T follicular helper cell (primary cell): ENCODE measurements around the gene TCP10L.
"Not testable (repeated sequence)": the region's sequence is repeated elsewhere in the genome, so short reads cannot be mapped to it uniquely, and the experiment has no call there.

ENCODE experiments used
- DNase-seq: peaks from one replicate; pipeline ENCODE4 v3.0.0-alpha.2; 2020; ENCODE audit warnings: low read depth

TCP10L gene

GRCh38 chr21:32554832-32555638 is 30.3 kb downstream of the TCP10L start:
- DNase-seq: no peak

- DNase-seq: no peak
Observed at GRCh38 chr21:32549886-32550285, 35.4 kb downstream of the TCP10L start.

- DNase-seq: no peak
Observed at GRCh38 chr21:32549440-32549839, 35.9 kb downstream of the TCP10L start.

- no peak for DNase-seq
Observed at GRCh38 chr21:32548978-32549377, 36.3 kb downstream of the TCP10L start.

- DNase-seq: no peak
Observed at GRCh38 chr21:32547018-32547417, 38.3 kb downstream of the TCP10L start.

GRCh38 chr21:32545948-32546441 is 39.3 kb downstream of the TCP10L start:
- no peak for DNase-seq

- DNase-seq: no peak
Observed at GRCh38 chr21:32544697-32545096, 40.6 kb downstream of the TCP10L start.

GRCh38 chr21:32543975-32544374 is 41.3 kb downstream of the TCP10L start:
- DNase-seq: no peak

- DNase-seq: not testable (repeated sequence)
Observed at GRCh38 chr21:32543056-32543455, 42.3 kb downstream of the TCP10L start.

GRCh38 chr21:32539378-32539777 is 45.9 kb downstream of the TCP10L start:
- DNase-seq: no peak

GRCh38 chr21:32538147-32538792 is 47.1 kb downstream of the TCP10L start:
- DNase-seq: no peak

GRCh38 chr21:32537569-32537881 is 47.8 kb downstream of the TCP10L start:
- no peak for DNase-seq

- no peak for DNase-seq
Observed at GRCh38 chr21:32535612-32536011, 49.7 kb downstream of the TCP10L start.

- no peak for DNase-seq
Observed at GRCh38 chr21:32534113-32534512, 51.2 kb downstream of the TCP10L start.

- no peak for DNase-seq
Observed at GRCh38 chr21:32533611-32534010, 51.7 kb downstream of the TCP10L start.

GRCh38 chr21:32533053-32533452 is 52.3 kb downstream of the TCP10L start:
- DNase-seq: no peak

GRCh38 chr21:32532636-32533035 is 52.7 kb downstream of the TCP10L start:
- no peak for DNase-seq

- DNase-seq: not testable (repeated sequence)
Observed at GRCh38 chr21:32531561-32531960, 53.8 kb downstream of the TCP10L start.

GRCh38 chr21:32530809-32531208 is 54.5 kb downstream of the TCP10L start:
- not testable (repeated sequence) for DNase-seq

GRCh38 chr21:32529679-32530078 is 55.6 kb downstream of the TCP10L start:
- DNase-seq: no peak

- DNase-seq: no peak
Observed at GRCh38 chr21:32525282-32525681, 60.0 kb downstream of the TCP10L start.

- no peak for DNase-seq
Observed at GRCh38 chr21:32523988-32524719, 61.2 kb downstream of the TCP10L start.
